NCI-H1048 (cell line): ENCODE data around the gene FKBP5.
"Not testable (repeated sequence)": the region's sequence is repeated elsewhere in the genome, so short reads cannot be mapped to it uniquely, and the experiment has no call there.

Experiments
- DNase-seq: peaks from one replicate; lab custom pipeline; 2025; lab: John Stamatoyannopoulos, UW

The FKBP5 gene

GRCh38 chr6:35539223-35539622, 149.5 kb downstream of the FKBP5 start:
- no peak for DNase-seq

- not testable (repeated sequence) for DNase-seq
Measured at GRCh38 chr6:35535847-35536246, 152.9 kb downstream of the FKBP5 start.

GRCh38 chr6:35534407-35535170, 154.1 kb downstream of the FKBP5 start:
- no peak for DNase-seq

- no peak for DNase-seq
Measured at GRCh38 chr6:35533981-35534380, 154.7 kb downstream of the FKBP5 start.

DNA sequence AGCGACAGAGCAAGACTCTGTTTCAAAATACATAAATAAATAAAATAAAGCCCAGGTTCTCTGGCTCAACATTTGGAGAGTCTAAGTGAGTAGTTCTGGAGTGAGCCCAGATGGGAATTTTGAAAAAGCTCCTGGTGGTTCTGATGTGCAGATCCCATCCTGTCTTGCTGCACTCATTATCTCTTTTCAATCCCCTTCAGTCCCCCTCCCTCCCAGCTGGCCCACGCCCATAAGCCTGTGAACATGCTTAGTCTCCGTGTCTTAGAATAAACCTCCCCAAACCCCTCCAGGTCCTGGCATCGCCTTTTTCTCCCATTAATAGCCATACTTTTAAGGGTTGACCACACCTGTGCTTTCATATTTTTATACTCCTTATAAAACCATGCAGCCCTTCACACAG, 156.6 kb downstream of the FKBP5 start:
- no peak for DNase-seq

GRCh38 chr6:35524380-35525020, 164.2 kb downstream of the FKBP5 start:
- no peak for DNase-seq
